H1 (cell line): ENCODE data around the gene SMIM23. TPM values are rescaled to one million over a fixed set of nuclear protein-coding genes. Genes with fewer than 3 reads are reported as not detected.

Experiments used
- CTCF ChIA-PET: fragments of 300-600 bp; sonication (Branson Sonifier 250); formaldehyde crosslinking; loops from one replicate; lab custom pipeline; 2021; ENCODE audit not compliant: partially characterized antibody; lab: Charles Lee
- POLR2A ChIA-PET: fragments of 300-600 bp; sonication (Branson Sonifier 250); formaldehyde crosslinking; loops from one replicate; lab custom pipeline; 2021; ENCODE audit warnings: inconsistent platforms; ENCODE audit not compliant: partially characterized antibody; lab: Charles Lee
- DNase-seq, 2 experiments: peaks; one replicate each; pipeline versions ENCODE4 v3.0.0 to v3.0.0-alpha.2; 2010 to 2022; ENCODE audit warnings: low spot score in 2 of 2, low read depth in 1 of 2, mixed read lengths in 1 of 2
- FAIRE-seq: peaks from 2 replicates; lab custom pipeline; 2011; peaks lifted over from hg19 to GRCh38; lab: Jason Lieb, UNC
- H2AFZ ChIP-seq: 2 replicates; pipeline ENCODE4 v1.8.1; 2012; ENCODE audit warnings: low read length, inconsistent platforms
- H2AK5ac ChIP-seq: 2 replicates; pipeline ENCODE4 v1.6.1; 2013; ENCODE audit warnings: low read depth, low read length
- H2BK120ac ChIP-seq: replicated peaks from 2 replicates; pipeline ENCODE3; 2013; ENCODE audit warnings: low read depth, low read length, inconsistent platforms
- H2BK12ac ChIP-seq: 2 replicates; pipeline ENCODE4 v1.6.1; 2013; ENCODE audit warnings: low read depth, low read length
- H2BK15ac ChIP-seq: 2 replicates; pipeline ENCODE4 v1.6.1; 2013; ENCODE audit warnings: low read length
- H2BK20ac ChIP-seq: 2 replicates; pipeline ENCODE4 v1.6.1; 2013; ENCODE audit warnings: low read length
- H2BK5ac ChIP-seq: 2 replicates; pipeline ENCODE4 v1.6.1; 2013; ENCODE audit warnings: low read depth, low read length
- H3K14ac ChIP-seq: 2 replicates; pipeline ENCODE4 v1.6.1; 2013; ENCODE audit warnings: inconsistent platforms; ENCODE audit not compliant: insufficient read length
- H3K18ac ChIP-seq: 2 replicates; pipeline ENCODE4 v1.6.1; 2013; ENCODE audit warnings: low read length; ENCODE audit errors: extremely low read depth
- H3K23ac ChIP-seq: 2 replicates; pipeline ENCODE4 v1.6.1; 2013; ENCODE audit warnings: inconsistent platforms; ENCODE audit not compliant: insufficient read length
- H3K23me2 ChIP-seq: 2 replicates; pipeline ENCODE4 v1.6.1; 2013; ENCODE audit warnings: low read depth, low read length
- H3K27ac ChIP-seq: 2 replicates; pipeline ENCODE4 v1.6.1; 2011; ENCODE audit warnings: low read depth, low read length, inconsistent platforms
- H3K27me3 ChIP-seq, 4 experiments: replicated peaks in 1 of 4; 1 replicate in 1 of 4; 2 replicates in 3 of 4; pipeline versions ENCODE4 v1.6.1 to v1.8.1; 2011 to 2013; ENCODE audit warnings: low read length in 3 of 4, mild to moderate bottlenecking in 3 of 4, inconsistent platforms in 2 of 4, mixed read lengths in 2 of 4, moderate library complexity in 1 of 4; ENCODE audit not compliant: control insufficient read depth in 3 of 4, insufficient read depth in 3 of 4; ENCODE audit errors: extremely low read depth in 1 of 4
- H3K36me3 ChIP-seq, 4 experiments: 2 replicates each; pipeline versions ENCODE4 v1.6.1 to v1.8.1; 2011 to 2013; ENCODE audit warnings: mild to moderate bottlenecking in 4 of 4, low read length in 3 of 4, moderate library complexity in 2 of 4, control low read depth in 1 of 4, inconsistent platforms in 1 of 4; ENCODE audit not compliant: insufficient read depth in 4 of 4, control insufficient read depth in 2 of 4
- H3K4ac ChIP-seq: replicated peaks from 2 replicates; pipeline ENCODE3; 2013; ENCODE audit warnings: low read length, low read depth, mixed read lengths, inconsistent platforms; ENCODE audit not compliant: insufficient read length
- H3K4me1 ChIP-seq, 4 experiments: replicated peaks in 1 of 4; 1 replicate in 1 of 4; 2 replicates in 3 of 4; pipeline versions ENCODE4 v1.6.1 to v1.8.1; 2011 to 2013; ENCODE audit warnings: low read length in 3 of 4, inconsistent platforms in 2 of 4, mixed read lengths in 1 of 4; ENCODE audit not compliant: insufficient read depth in 4 of 4, control insufficient read depth in 3 of 4
- H3K4me2 ChIP-seq, 2 experiments: 2 replicates each; pipeline versions ENCODE4 v1.6.1 to v1.8.1; 2011 to 2013; ENCODE audit warnings: low read depth in 2 of 2, low read length in 2 of 2, control low read depth in 1 of 2, inconsistent platforms in 1 of 2, mild to moderate bottlenecking in 1 of 2; ENCODE audit not compliant: insufficient read depth in 1 of 2
- H3K4me3 ChIP-seq, 4 experiments: fragments of 200-600, 300-600 bp in 1 of 4; sonication (generic), shearing (Covaris generic), sonication (Bioruptor Twin) in 1 of 4; 2 replicates each; pipeline versions ENCODE4 v1.5.1 to v1.8.1; 2011 to 2016; ENCODE audit warnings: low read length in 4 of 4, low read depth in 3 of 4, control low read depth in 2 of 4, inconsistent platforms in 2 of 4, mild to moderate bottlenecking in 2 of 4, mixed read lengths in 1 of 4, moderate library complexity in 1 of 4; ENCODE audit not compliant: insufficient read depth in 2 of 4; ENCODE audit errors: extremely low read depth in 1 of 4
- H3K56ac ChIP-seq: replicated peaks from 2 replicates; pipeline ENCODE3; 2013; ENCODE audit warnings: low read depth, mild to moderate bottlenecking, mixed read lengths, low read length, inconsistent platforms; ENCODE audit not compliant: insufficient read length
- H3K79me1 ChIP-seq: 2 replicates; pipeline ENCODE4 v1.6.1; 2013; ENCODE audit warnings: low read depth, low read length, control low read depth
- H3K79me2 ChIP-seq, 2 experiments: 2 replicates each; pipeline versions ENCODE4 v1.6.1 to v1.8.1; 2012 to 2013; ENCODE audit warnings: low read length in 2 of 2, mild to moderate bottlenecking in 2 of 2, inconsistent platforms in 1 of 2; ENCODE audit not compliant: insufficient read depth in 2 of 2, control insufficient read depth in 1 of 2
- H3K9ac ChIP-seq, 4 experiments: replicated peaks in 1 of 4; 1 replicate in 1 of 4; 2 replicates in 3 of 4; pipeline versions ENCODE4 v1.6.1 to v1.8.1; 2011 to 2013; ENCODE audit warnings: low read depth in 3 of 4, low read length in 3 of 4, control low read depth in 2 of 4, mild to moderate bottlenecking in 2 of 4, moderate library complexity in 2 of 4, inconsistent platforms in 1 of 4; ENCODE audit errors: extremely low read depth in 1 of 4
- H3K9me3 ChIP-seq, 2 experiments: 2 replicates each; pipeline versions ENCODE4 v1.6.1 to v1.8.1; 2012 to 2013; ENCODE audit warnings: mild to moderate bottlenecking in 2 of 2, moderate library complexity in 2 of 2, control low read depth in 1 of 2, inconsistent platforms in 1 of 2, low read depth in 1 of 2, low read length in 1 of 2, mixed read lengths in 1 of 2; ENCODE audit not compliant: insufficient read depth in 2 of 2
- H4K20me1 ChIP-seq, 2 experiments: replicated peaks in 1 of 2; 2 replicates each; pipeline versions ENCODE3 to v1.8.1; 2011 to 2013; ENCODE audit warnings: inconsistent platforms in 2 of 2, low read length in 2 of 2, mild to moderate bottlenecking in 1 of 2; ENCODE audit not compliant: insufficient read depth in 2 of 2, control insufficient read depth in 1 of 2
- H4K5ac ChIP-seq: 2 replicates; pipeline ENCODE4 v1.6.1; 2013; ENCODE audit warnings: low read length, low read depth, mixed read lengths, inconsistent platforms; ENCODE audit not compliant: insufficient read length
- H4K8ac ChIP-seq: 2 replicates; pipeline ENCODE4 v1.8.0; 2013; ENCODE audit warnings: mild to moderate bottlenecking, moderate library complexity, low read length, inconsistent platforms; ENCODE audit not compliant: insufficient read depth; ENCODE audit errors: extremely low read depth
- H4K91ac ChIP-seq: replicated peaks from 2 replicates; pipeline ENCODE3; 2013; ENCODE audit warnings: low read length, mixed read lengths, inconsistent platforms; ENCODE audit not compliant: insufficient read length
- BRCA1 ChIP-seq: IDR thresholded peaks from 2 replicates; pipeline ENCODE4 v1.6.1; 2012; ENCODE audit warnings: low read depth, low read length, improper control_type of control experiment
- CHD2 ChIP-seq: IDR thresholded peaks from 2 replicates; pipeline ENCODE4 v1.6.1; 2012; ENCODE audit warnings: low read length, improper control_type of control experiment
- CTCF ChIP-seq, 3 experiments: IDR thresholded peaks; 1 replicate in 2 of 3; 2 replicates in 1 of 3; pipeline versions ENCODE4 v1.5.1 to v1.6.1; 2011; ENCODE audit warnings: low read length in 3 of 3, mild to moderate bottlenecking in 3 of 3, inconsistent platforms in 2 of 3, low read depth in 1 of 3, moderate library complexity in 1 of 3; ENCODE audit not compliant: insufficient read depth in 1 of 3; ENCODE audit errors: control extremely low read depth in 1 of 3
- EGR1 ChIP-seq: IDR thresholded peaks from 2 replicates; pipeline ENCODE4 v1.6.1; 2011; ENCODE audit warnings: low read depth, low read length, borderline replicate concordance
- HDAC2 ChIP-seq, 2 experiments: fragments of 300-600 bp in 1 of 2; sonication (generic) in 1 of 2; IDR thresholded peaks; 2 replicates each; pipeline ENCODE4 v1.6.1; 2011 to 2012; ENCODE audit warnings: low read depth in 2 of 2, low read length in 2 of 2, mild to moderate bottlenecking in 2 of 2, moderate library complexity in 2 of 2, borderline replicate concordance in 1 of 2, inconsistent platforms in 1 of 2
- HDAC6 ChIP-seq: IDR thresholded peaks from one replicate; pipeline ENCODE4 v1.7.1; 2012; ENCODE audit warnings: low read depth, mild to moderate bottlenecking, inconsistent platforms, low read length, moderate library complexity
- KDM4A ChIP-seq: IDR thresholded peaks from one replicate; pipeline ENCODE4 v1.7.1; 2012; ENCODE audit warnings: low read depth, mild to moderate bottlenecking, moderate library complexity, low read length, inconsistent platforms; ENCODE audit not compliant: severe bottlenecking
- TEAD4 ChIP-seq: IDR thresholded peaks from 2 replicates; pipeline ENCODE4 v1.6.1; 2012; ENCODE audit warnings: low read depth, low read length, inconsistent platforms, mixed read lengths
- YY1 ChIP-seq: IDR thresholded peaks from 2 replicates; pipeline ENCODE4 v1.6.1; 2011; ENCODE audit warnings: low read depth, mild to moderate bottlenecking, low read length
- WGBS, 2 experiments: shearing (Covaris generic) in 1 of 2; methylation state at CpG; one replicate each; pipeline versions ENCODE4 v1.1.6 to v1.1.7; 2013 to 2015; ENCODE audit warnings: low lambda C conversion rate in 2 of 2, mixed read lengths in 2 of 2, inconsistent platforms in 1 of 2, low coverage in 1 of 2, missing lambda C conversion rate in 1 of 2; ENCODE audit not compliant: insufficient replicate concordance in 2 of 2, insufficient coverage in 1 of 2, insufficient read length in 1 of 2; ENCODE audit errors: extremely low coverage in 1 of 2, missing lambda C conversion rate in 1 of 2; 5-methylcytosine and 5-hydroxymethylcytosine counted together
- polyA plus RNA-seq, 7 experiments: library from polyadenylated mRNA; depleted of rRNA in 3 of 7; stranded (reverse) in 5 of 7; unstranded in 2 of 7; fragments of >200 nt in 5 of 7; fragments of 200-250 nt in 2 of 7; gene quantifications; 1 replicate in 5 of 7; 2 replicates in 1 of 7; 4 replicates in 1 of 7; pipeline versions ENCODE4 v1.2.1 to v1.2.3, GENCODE V29; 2011 to 2013; ENCODE audit warnings: missing spikeins in 2 of 7, mixed read lengths in 2 of 7
- total RNA-seq: library from RNA; stranded (reverse); fragmentation: NEBNext Ultra II Directional; extraction: Animal tissue kit (Norgen Biotek cat#: 25700); gene quantifications from 2 replicates; pipeline ENCODE4 v1.2.1, GENCODE V29; 2021

Gene SMIM23
- total and polyA plus RNA-seq, 2 of the 8 experiments (the other 6 are each of a cell fraction or from before 2014, with no cell fraction given), result not detected

- TF ChIP-seq HDAC6 (no peak), KDM4A (no peak), TEAD4 (no peak), CHD2 (no peak), YY1 (no peak), CTCF (IDR thresholded peaks at IDR 0.05; ENCODE audit: control extremely low read depth in 1 of 3, insufficient read depth in 1 of 3, low read depth in 1 of 3, low read length in 3 of 3) (no peak), BRCA1 (no peak), HDAC2 (IDR thresholded peaks at IDR 0.05; ENCODE audit: borderline replicate concordance in 1 of 2, low read depth in 2 of 2, low read length in 2 of 2) (no peak), EGR1 (no peak)
- no peak overlapping the region for H2BK5ac ChIP-seq
- 76% methylated on average over 2 of the region's 2 CpGs; no CpG with 5 or more reads in 1 of the 2 experiments for WGBS, 2 experiments
Measured at GRCh38 chr5:171790408-171790807, 4.8 kb downstream of the SMIM23 start.

More at GRCh38 chr5:171790408-171790807, 4.8 kb downstream of the SMIM23 start:
- Histone ChIP-seq H3K23me2 (no peaks in the 10 kb centered on the region), H3K4me3 (no peak overlapping the region), H3K79me2 (no peaks in the 10 kb centered on the region), H2AK5ac (no peak overlapping the region), H4K20me1 (no peaks in the 10 kb centered on the region), H3K23ac (no peak overlapping the region), H2BK15ac (no peak overlapping the region), H4K91ac (no peak overlapping the region), H3K14ac (no peak overlapping the region), H4K8ac (no peak overlapping the region), H3K56ac (no peak overlapping the region), H3K4ac (no peak overlapping the region), H3K9me3 (no peaks in the 10 kb centered on the region), H3K27ac (no peak overlapping the region), H3K27me3 (no peaks in the 10 kb centered on the region), H3K18ac (no peak overlapping the region), H3K36me3 (no peaks in the 10 kb centered on the region), H3K79me1 (no peaks in the 10 kb centered on the region), H3K4me1 (no peaks in the 10 kb centered on the region; a peak in 1 of 7 replicates), H3K4me2 (no peak overlapping the region), H2BK20ac (no peak overlapping the region), H2BK120ac (no peak overlapping the region), H4K5ac (no peak overlapping the region), H2AFZ (no peak overlapping the region), H2BK12ac (no peak overlapping the region), H3K9ac (no peak overlapping the region)
- no peak for FAIRE-seq
- ChIA-PET POLR2A (no interaction called here), CTCF (no interaction called here)
- DNase-seq, result no peak
